A549 (cell line): ENCODE results near the gene SPEN. TPM values are rescaled to one million over a fixed set of nuclear protein-coding genes. Genes with fewer than 3 reads are reported as not detected.

ENCODE experiments used
- ATAC-seq, 2 experiments: fragments of 200-7000 bp in 1 of 2; fragments of >200 bp in 1 of 2; cut with Nextera tagmentation in 1 of 2; cut with Tn5 transposase in 1 of 2; 3 replicates each; pipeline versions ENCODE4 v1.8.0 to v1.9.1; 2018 to 2020; ENCODE audit warnings: mild to moderate bottlenecking in 1 of 2, moderate library complexity in 1 of 2
- CTCF ChIA-PET: fragments of 300-600 bp; sonication (Branson Sonifier 250); formaldehyde crosslinking; extraction: SDS; loops from one replicate; lab custom pipeline; 2021; ENCODE audit warnings: antibody characterized with exemption, inconsistent platforms; lab: Yijun Ruan, JAX
- POLR2A ChIA-PET: fragments of 350-600 bp; formaldehyde crosslinking; extraction: SDS; loops from one replicate; lab custom pipeline; 2021; ENCODE audit warnings: antibody characterized with exemption, inconsistent platforms; lab: Yijun Ruan, JAX
- DNase-seq, 2 experiments: peaks; one replicate each; pipeline versions ENCODE4 v3.0.0 to v3.0.0-alpha.2; 2011 to 2016; ENCODE audit warnings: low read depth in 1 of 2, low spot score in 1 of 2
- FAIRE-seq: peaks from 2 replicates; lab custom pipeline; 2011; peaks lifted over from hg19 to GRCh38; lab: Jason Lieb, UNC
- H3K27ac ChIP-seq, 2 experiments: fragments of >200 bp; sonication (Bioruptor Twin); formaldehyde crosslinking; 3 replicates each; pipeline ENCODE4 v1.5.1; 2016 to 2017
- H3K4me1 ChIP-seq: fragments of >200 bp; sonication (Bioruptor Twin); formaldehyde crosslinking; 3 replicates; pipeline ENCODE4 v1.6.1; 2016
- H3K4me2 ChIP-seq: fragments of >200 bp; sonication (Bioruptor Twin); formaldehyde crosslinking; 3 replicates; pipeline ENCODE4 v1.6.1; 2016
- H3K4me3 ChIP-seq: fragments of >200 bp; sonication (Bioruptor Twin); formaldehyde crosslinking; 3 replicates; pipeline ENCODE4 v1.5.1; 2016
- H3K9me3 ChIP-seq: fragments of >200 bp; sonication (Bioruptor Twin); formaldehyde crosslinking; 3 replicates; pipeline ENCODE4 v1.6.1; 2016
- CBX8 ChIP-seq: fragments of 200-600 bp; sonication (generic); IDR thresholded peaks from 2 replicates; pipeline ENCODE4 v1.6.1; 2016
- CHD2 ChIP-seq: fragments of 150-350 bp; IDR thresholded peaks from 2 replicates; pipeline ENCODE4 v1.6.1; 2014; ENCODE audit warnings: low read length; ENCODE audit not compliant: partially characterized antibody
- CHD4 ChIP-seq: fragments of 200-600 bp; sonication (generic); IDR thresholded peaks from 2 replicates; pipeline ENCODE4 v1.6.1; 2016; ENCODE audit warnings: antibody characterized with exemption, mild to moderate bottlenecking, borderline replicate concordance
- EP300 ChIP-seq, 2 experiments: fragments of >200 bp; sonication (Bioruptor Twin); formaldehyde crosslinking; IDR thresholded peaks; 2 replicates in 1 of 2; 3 replicates in 1 of 2; pipeline ENCODE4 v1.6.1; 2016 to 2017
- FOSB ChIP-seq: fragments of 250-450 bp; sonication (Bioruptor Pico); IDR thresholded peaks from 2 replicates; pipeline ENCODE4 v1.5.0; 2020; ENCODE audit warnings: mild to moderate bottlenecking, moderate library complexity
- FOXS1 ChIP-seq: fragments of 250-450 bp; sonication (Bioruptor Pico); IDR thresholded peaks from 2 replicates; pipeline ENCODE4 v1.5.0; 2020; ENCODE audit warnings: mild to moderate bottlenecking, moderate library complexity
- GATA3 ChIP-seq: IDR thresholded peaks from 2 replicates; pipeline ENCODE4 v1.6.1; 2012; ENCODE audit warnings: borderline replicate concordance
- HOXB13 ChIP-seq: fragments of 250-450 bp; sonication (Bioruptor Pico); IDR thresholded peaks from 2 replicates; pipeline ENCODE4 v1.5.0; 2020; ENCODE audit warnings: low read depth, mild to moderate bottlenecking, moderate library complexity
- KDM1A ChIP-seq: fragments of 200-600 bp; sonication (generic); IDR thresholded peaks from 2 replicates; pipeline ENCODE4 v1.6.1; 2016; ENCODE audit warnings: low read depth, mild to moderate bottlenecking
- KDM5A ChIP-seq: fragments of 200-600 bp; sonication (generic); IDR thresholded peaks from 2 replicates; pipeline ENCODE4 v1.6.1; 2016; ENCODE audit warnings: antibody characterized with exemption, mild to moderate bottlenecking
- MAFK ChIP-seq: fragments of 450-650 bp; IDR thresholded peaks from 2 replicates; pipeline ENCODE4 v1.6.1; 2014; ENCODE audit not compliant: partially characterized antibody
- MYC ChIP-seq: IDR thresholded peaks from 2 replicates; pipeline ENCODE4 v1.6.1; 2012; ENCODE audit warnings: mild to moderate bottlenecking, inconsistent platforms, low read length, improper control_type of control experiment, borderline replicate concordance
- RFX5 ChIP-seq: fragments of 450-650 bp; IDR thresholded peaks from 2 replicates; pipeline ENCODE4 v1.7.1; 2014; ENCODE audit warnings: antibody characterized with exemption, mild to moderate bottlenecking, moderate library complexity
- SREBF2 ChIP-seq: fragments of 450-650 bp; IDR thresholded peaks from 2 replicates; pipeline ENCODE4 v1.6.1; 2014; ENCODE audit warnings: mild to moderate bottlenecking, moderate library complexity
- TP53 ChIP-seq: fragments of 250-450 bp; sonication (Bioruptor Pico); IDR thresholded peaks from 2 replicates; pipeline ENCODE4 v1.5.0; 2021; ENCODE audit warnings: mild to moderate bottlenecking, moderate library complexity
- WGBS: methylation state at CpG from one replicate; pipeline ENCODE4 v1.1.6; 2017; ENCODE audit errors: missing lambda C conversion rate; 5-methylcytosine and 5-hydroxymethylcytosine counted together
- polyA plus RNA-seq, 4 experiments: library from polyadenylated mRNA; depleted of rRNA in 3 of 4; stranded (reverse); fragments of >200 nt; fragmentation: RNase III in 1 of 4; extraction: RNeasy Plus Mini Kit Qiagen cat#74134 plus additional on column Dnase treatment in 1 of 4; gene quantifications; 2 replicates in 3 of 4; 3 replicates in 1 of 4; pipeline ENCODE4 v1.2.3, GENCODE V29; 2011 to 2017
- TF ChIP-seq, protein P1 (sequence below): fragments of 250-450 bp; sonication (Bioruptor Pico); IDR thresholded peaks from 2 replicates; pipeline ENCODE4 v1.5.0; 2020; ENCODE audit warnings: low read depth, mild to moderate bottlenecking, moderate library complexity
- TF ChIP-seq, protein P2 (sequence below): fragments of 150-350 bp; IDR thresholded peaks from 2 replicates; pipeline ENCODE4 v1.6.1; 2014; ENCODE audit warnings: low read depth, mild to moderate bottlenecking, low read length
- TF ChIP-seq, protein P3 (sequence below): fragments of 450-650 bp; IDR thresholded peaks from 2 replicates; pipeline ENCODE4 v1.6.1; 2014; ENCODE audit warnings: antibody characterized with exemption
- TF ChIP-seq, protein P4 (sequence below): fragments of 250-450 bp; sonication (Bioruptor Pico); IDR thresholded peaks from 2 replicates; pipeline ENCODE4 v1.5.0; 2021; ENCODE audit warnings: mild to moderate bottlenecking, moderate library complexity, borderline replicate concordance
- TF ChIP-seq, protein P5 (sequence below): fragments of >200 bp; sonication (Bioruptor Twin); formaldehyde crosslinking; IDR thresholded peaks from 3 replicates; pipeline ENCODE4 v1.6.1; 2016

SPEN gene
- polyA plus RNA-seq, 2 of the 4 experiments (the other 2 are of a cell fraction), result 7.0 to 15.5 TPM

DNA sequence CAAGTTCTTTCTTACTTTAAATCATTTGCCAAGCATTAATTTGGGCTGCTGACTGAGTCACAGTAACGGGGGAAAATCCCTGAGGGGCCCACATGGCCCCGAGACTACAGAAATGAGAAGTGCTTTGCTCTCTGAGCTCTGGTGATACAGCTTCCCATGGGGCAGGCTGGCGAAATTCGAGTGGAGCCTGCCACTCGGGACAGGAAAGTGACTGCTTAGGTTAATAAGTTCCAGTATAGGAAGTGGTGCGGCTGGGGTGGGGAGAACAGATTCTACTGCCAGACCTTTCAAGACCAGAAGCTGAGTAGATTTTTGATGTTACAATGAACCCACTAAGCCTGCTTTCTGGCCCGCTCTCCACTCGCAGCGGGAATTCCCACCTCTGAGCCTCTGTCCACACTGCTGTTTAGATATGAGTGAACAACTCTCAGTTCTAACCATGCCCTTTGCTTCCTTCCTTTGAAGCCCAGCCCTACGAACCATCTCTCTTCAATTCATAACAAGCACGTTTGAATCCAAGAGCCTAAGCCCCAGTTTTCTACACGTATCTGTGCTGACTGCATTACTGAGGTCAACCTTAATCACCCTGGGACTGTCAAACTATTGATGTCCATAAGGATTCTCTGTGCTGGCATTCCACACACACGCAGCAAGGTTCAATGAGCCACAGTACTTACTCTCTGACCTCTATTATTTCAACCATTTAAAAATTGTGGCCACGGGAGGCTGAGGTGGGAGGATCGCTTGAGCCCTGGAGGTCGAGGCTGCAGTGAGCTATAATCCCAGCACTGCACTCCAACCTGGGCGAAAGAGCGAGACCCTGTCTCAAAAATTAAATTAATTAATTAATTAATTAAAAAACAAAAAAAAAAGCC is 118.8 kb downstream of the SPEN start:
- H3K27ac ChIP-seq, result no peak overlapping the region
- peaks cover 8% of the 10 kb centered on the region; the same call in 1 of the 3 replicates for H3K9me3 ChIP-seq
- no peak for ATAC-seq
- CTCF ChIA-PET, result no interaction called here
- TF ChIP-seq, protein P1, sequence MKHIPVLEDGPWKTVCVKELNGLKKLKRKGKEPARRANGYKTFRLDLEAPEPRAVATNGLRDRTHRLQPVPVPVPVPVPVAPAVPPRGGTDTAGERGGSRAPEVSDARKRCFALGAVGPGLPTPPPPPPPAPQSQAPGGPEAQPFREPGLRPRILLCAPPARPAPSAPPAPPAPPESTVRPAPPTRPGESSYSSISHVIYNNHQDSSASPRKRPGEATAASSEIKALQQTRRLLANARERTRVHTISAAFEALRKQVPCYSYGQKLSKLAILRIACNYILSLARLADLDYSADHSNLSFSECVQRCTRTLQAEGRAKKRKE (CRISPR knock-in tag), result no peak
- TF ChIP-seq, all 56 proteins: peak for 0
- Histone ChIP-seq H3K4me1 (peaks cover 7% of the 10 kb centered on the region; the same call in 1 of the 3 replicates), H3K4me2 (no peak overlapping the region), H3K4me3 (no peak overlapping the region)
- DNase-seq, result no peak
- WGBS, result 79% methylated on average over 18 of the region's 18 CpGs
- POLR2A ChIA-PET, result no interaction called here
- no peak for FAIRE-seq

DNA sequence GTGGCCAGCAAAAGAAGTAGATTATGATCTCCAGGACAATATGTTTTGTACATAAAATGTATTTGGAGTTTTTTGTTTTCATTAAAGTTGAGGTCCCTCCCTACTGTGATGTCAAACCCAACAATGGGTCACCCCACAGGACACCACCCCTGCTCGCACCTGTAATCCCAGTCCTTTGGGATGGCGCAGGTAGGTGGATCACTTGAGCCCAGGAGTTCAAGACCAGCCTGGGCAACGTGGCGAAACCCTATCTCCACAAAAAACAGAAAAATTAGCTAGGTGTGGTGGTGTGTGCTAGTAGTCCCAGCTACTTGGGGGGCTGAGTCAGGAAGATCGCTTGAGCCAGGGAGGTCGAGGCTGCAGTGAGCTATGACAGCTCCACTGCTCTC is 119.4 kb downstream of the SPEN start:
- WGBS, result 94% methylated on average over 6 of the region's 6 CpGs
- no peak for TF ChIP-seq SREBF2
- TF ChIP-seq HOXB13 (CRISPR knock-in tag), result no peak
- no peak for TF ChIP-seq FOXS1 (CRISPR knock-in tag)
- no peak for TF ChIP-seq MYC
- TF ChIP-seq EP300 (IDR thresholded peaks at IDR 0.05), result no peak
- no peak for TF ChIP-seq CHD2
- TF ChIP-seq KDM5A, result no peak
- TF ChIP-seq MAFK, result no peak
- no peak for TF ChIP-seq RFX5
- no peak for TF ChIP-seq CHD4
- TF ChIP-seq, protein P2, sequence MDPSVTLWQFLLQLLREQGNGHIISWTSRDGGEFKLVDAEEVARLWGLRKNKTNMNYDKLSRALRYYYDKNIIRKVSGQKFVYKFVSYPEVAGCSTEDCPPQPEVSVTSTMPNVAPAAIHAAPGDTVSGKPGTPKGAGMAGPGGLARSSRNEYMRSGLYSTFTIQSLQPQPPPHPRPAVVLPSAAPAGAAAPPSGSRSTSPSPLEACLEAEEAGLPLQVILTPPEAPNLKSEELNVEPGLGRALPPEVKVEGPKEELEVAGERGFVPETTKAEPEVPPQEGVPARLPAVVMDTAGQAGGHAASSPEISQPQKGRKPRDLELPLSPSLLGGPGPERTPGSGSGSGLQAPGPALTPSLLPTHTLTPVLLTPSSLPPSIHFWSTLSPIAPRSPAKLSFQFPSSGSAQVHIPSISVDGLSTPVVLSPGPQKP, result no peak
- TF ChIP-seq, all 56 proteins: peak for 0
- no peak overlapping the region for H3K27ac ChIP-seq
- H3K4me1 ChIP-seq, result peaks cover 7% of the 10 kb centered on the region; the same call in 1 of the 3 replicates
- no peak for DNase-seq
- no peak overlapping the region for H3K4me2 ChIP-seq
- ATAC-seq, result no peak
- H3K4me3 ChIP-seq, result no peak overlapping the region
- no peak for FAIRE-seq
- ChIA-PET CTCF (interaction anchor here (1.2 kb wide), 1 partner anchor 10 kb away, joined by 3 read pairs; no protein-coding TSS in a partner anchor), POLR2A (no interaction called here)
- peaks cover 8% of the 10 kb centered on the region; the same call in 1 of the 3 replicates for H3K9me3 ChIP-seq

DNA sequence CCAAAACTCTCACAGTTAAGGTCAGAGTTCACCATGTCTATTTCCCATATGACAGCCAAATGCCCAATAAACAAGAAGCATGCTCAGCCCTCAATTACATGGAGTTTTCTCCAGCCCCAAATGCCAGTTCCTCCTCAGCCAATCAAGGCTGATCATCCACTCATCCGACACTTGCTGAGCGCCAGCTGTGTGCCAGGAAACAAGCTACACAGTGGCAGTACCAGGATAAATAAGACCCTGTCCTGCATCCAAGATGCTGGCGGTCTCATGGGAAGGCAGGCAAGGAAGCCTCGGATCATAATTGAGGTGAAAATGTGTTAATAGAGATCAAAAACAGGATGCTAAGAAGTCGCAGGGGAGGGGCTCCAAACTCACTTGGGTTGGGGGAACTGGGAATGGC is 120.7 kb downstream of the SPEN start:
- FAIRE-seq (no peak), ATAC-seq (no peak), DNase-seq (no peak)
- Histone ChIP-seq H3K4me2 (no peak overlapping the region), H3K4me1 (peaks cover 7% of the 10 kb centered on the region; the same call in 1 of the 3 replicates), H3K9me3 (peaks cover 8% of the 10 kb centered on the region; the same call in 1 of the 3 replicates), H3K4me3 (no peak overlapping the region), H3K27ac (no peak overlapping the region)
- ChIA-PET POLR2A (no interaction called here), CTCF (interaction anchor here (1.2 to 2.0 kb wide), 2 partner anchors 12 to 26 kb away, joined by 3 to 6 read pairs; no protein-coding TSS in a partner anchor)
- 92% methylated on average over 5 of the region's 5 CpGs for WGBS
- no peak for TF ChIP-seq TP53 (CRISPR knock-in tag)
- no peak for TF ChIP-seq MAFK
- TF ChIP-seq, protein P3, sequence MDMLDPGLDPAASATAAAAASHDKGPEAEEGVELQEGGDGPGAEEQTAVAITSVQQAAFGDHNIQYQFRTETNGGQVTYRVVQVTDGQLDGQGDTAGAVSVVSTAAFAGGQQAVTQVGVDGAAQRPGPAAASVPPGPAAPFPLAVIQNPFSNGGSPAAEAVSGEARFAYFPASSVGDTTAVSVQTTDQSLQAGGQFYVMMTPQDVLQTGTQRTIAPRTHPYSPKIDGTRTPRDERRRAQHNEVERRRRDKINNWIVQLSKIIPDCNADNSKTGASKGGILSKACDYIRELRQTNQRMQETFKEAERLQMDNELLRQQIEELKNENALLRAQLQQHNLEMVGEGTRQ, result no peak
- no peak for TF ChIP-seq GATA3
- no peak for TF ChIP-seq CHD2
- TF ChIP-seq, protein P2, result no peak
- no peak for TF ChIP-seq CBX8
- no peak for TF ChIP-seq KDM1A
- no peak for TF ChIP-seq CHD4
- TF ChIP-seq, protein P4, sequence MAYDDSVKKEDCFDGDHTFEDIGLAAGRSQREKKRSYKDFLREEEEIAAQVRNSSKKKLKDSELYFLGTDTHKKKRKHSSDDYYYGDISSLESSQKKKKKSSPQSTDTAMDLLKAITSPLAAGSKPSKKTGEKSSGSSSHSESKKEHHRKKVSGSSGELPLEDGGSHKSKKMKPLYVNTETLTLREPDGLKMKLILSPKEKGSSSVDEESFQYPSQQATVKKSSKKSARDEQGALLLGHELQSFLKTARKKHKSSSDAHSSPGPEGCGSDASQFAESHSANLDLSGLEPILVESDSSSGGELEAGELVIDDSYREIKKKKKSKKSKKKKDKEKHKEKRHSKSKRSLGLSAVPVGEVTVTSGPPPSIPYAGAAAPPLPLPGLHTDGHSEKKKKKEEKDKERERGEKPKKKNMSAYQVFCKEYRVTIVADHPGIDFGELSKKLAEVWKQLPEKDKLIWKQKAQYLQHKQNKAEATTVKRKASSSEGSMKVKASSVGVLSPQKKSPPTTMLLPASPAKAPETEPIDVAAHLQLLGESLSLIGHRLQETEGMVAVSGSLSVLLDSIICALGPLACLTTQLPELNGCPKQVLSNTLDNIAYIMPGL (CRISPR knock-in tag), result no peak
- TF ChIP-seq, protein P5, sequence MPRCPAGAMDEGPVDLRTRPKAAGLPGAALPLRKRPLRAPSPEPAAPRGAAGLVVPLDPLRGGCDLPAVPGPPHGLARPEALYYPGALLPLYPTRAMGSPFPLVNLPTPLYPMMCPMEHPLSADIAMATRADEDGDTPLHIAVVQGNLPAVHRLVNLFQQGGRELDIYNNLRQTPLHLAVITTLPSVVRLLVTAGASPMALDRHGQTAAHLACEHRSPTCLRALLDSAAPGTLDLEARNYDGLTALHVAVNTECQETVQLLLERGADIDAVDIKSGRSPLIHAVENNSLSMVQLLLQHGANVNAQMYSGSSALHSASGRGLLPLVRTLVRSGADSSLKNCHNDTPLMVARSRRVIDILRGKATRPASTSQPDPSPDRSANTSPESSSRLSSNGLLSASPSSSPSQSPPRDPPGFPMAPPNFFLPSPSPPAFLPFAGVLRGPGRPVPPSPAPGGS, result no peak
- no peak for TF ChIP-seq FOSB (CRISPR knock-in tag)
